Astrocyte of the hippocampus (primary cell): ENCODE data around the gene DTX3.
A peak's percentile ranks its signal among the peaks of the same experiment; 100 is the strongest.

Experiments used
- DNase-seq: peaks from one replicate; pipeline ENCODE4 v3.0.0; 2011; ENCODE audit warnings: low read depth, low spot score

DTX3 gene

GRCh38 chr12:57619434-57620244 lies 15.0 kb downstream of the DTX3 start:
- DNase-seq, result peak; percentile 33

GRCh38 chr12:57620245-57620935 lies 15.8 kb downstream of the DTX3 start:
- DNase-seq, result no peak

GRCh38 chr12:57620936-57621496 lies 16.4 kb downstream of the DTX3 start:
- peak; percentile 31 for DNase-seq

- peak; percentile 73 for DNase-seq
These were observed 17.1 kb downstream of the DTX3 start for GRCh38 chr12:57621497-57622292.

- DNase-seq, result no peak
These were observed 17.9 kb downstream of the DTX3 start for GRCh38 chr12:57622293-57623245.

- no peak for DNase-seq
These were observed 18.8 kb downstream of the DTX3 start for GRCh38 chr12:57623385-57623784.

GRCh38 chr12:57623811-57624390 lies 19.3 kb downstream of the DTX3 start:
- DNase-seq, result no peak

GRCh38 chr12:57624441-57625220 lies 20.0 kb downstream of the DTX3 start:
- DNase-seq, result no peak

- DNase-seq, result no peak
These were observed 20.8 kb downstream of the DTX3 start for GRCh38 chr12:57625261-57626032.

GRCh38 chr12:57626111-57626920 lies 21.7 kb downstream of the DTX3 start:
- DNase-seq, result no peak

- DNase-seq, result no peak
These were observed 22.4 kb downstream of the DTX3 start for GRCh38 chr12:57626921-57627445.

GRCh38 chr12:57627501-57628279 lies 23.1 kb downstream of the DTX3 start:
- DNase-seq, result no peak

GRCh38 chr12:57628280-57629191 lies 23.9 kb downstream of the DTX3 start:
- DNase-seq, result no peak

- no peak for DNase-seq
These were observed 25.4 kb downstream of the DTX3 start for GRCh38 chr12:57629897-57630471.

GRCh38 chr12:57630891-57631433 lies 26.3 kb downstream of the DTX3 start:
- DNase-seq, result no peak
